Activated effector memory CD4-positive, alpha-beta T cell treated with anti-CD3 and anti-CD28 coated beads, Interleukin-2, amount 50 U/mL, for 16 hours (primary cell): Measurements from ENCODE around the gene CADM4.
"Not testable (repeated sequence)": the region's sequence is repeated elsewhere in the genome, so short reads cannot be mapped to it uniquely, and the experiment has no call there.

Experiments used
- DNase-seq: peaks from one replicate; pipeline ENCODE4 v3.0.0-alpha.2; 2020

The CADM4 gene, protein sequence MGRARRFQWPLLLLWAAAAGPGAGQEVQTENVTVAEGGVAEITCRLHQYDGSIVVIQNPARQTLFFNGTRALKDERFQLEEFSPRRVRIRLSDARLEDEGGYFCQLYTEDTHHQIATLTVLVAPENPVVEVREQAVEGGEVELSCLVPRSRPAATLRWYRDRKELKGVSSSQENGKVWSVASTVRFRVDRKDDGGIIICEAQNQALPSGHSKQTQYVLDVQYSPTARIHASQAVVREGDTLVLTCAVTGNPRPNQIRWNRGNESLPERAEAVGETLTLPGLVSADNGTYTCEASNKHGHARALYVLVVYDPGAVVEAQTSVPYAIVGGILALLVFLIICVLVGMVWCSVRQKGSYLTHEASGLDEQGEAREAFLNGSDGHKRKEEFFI

GRCh38 chr19:43639519-43640423 is at the start of gene CADM4:
Gene CADM4, minus strand, starts transcription at chr19:43639850. Its CDS starts 60 bp downstream, at chr19:43639790.
- DNase-seq: peak; percentile 82

GRCh38 chr19:43688059-43688701 is 48.5 kb upstream of the CADM4 start:
- DNase-seq: no peak

DNA sequence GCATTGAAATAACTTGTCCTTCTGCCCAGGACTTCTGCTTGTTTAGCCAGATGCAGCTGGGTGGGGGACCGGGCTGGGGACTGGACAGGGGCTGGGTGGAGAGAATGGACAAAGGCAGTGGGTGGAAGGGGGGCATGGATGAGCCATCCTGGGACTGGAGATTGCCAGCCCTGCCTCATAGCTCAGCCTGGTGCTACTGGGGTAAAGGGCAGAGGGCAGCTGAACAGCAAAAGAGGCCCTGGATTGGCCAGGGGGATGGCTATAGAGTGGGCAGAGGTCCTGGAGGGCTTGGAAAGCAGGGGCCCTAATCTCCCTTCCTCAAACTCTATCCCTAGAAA is 48.0 kb upstream of the CADM4 start:
- no peak for DNase-seq

DNA sequence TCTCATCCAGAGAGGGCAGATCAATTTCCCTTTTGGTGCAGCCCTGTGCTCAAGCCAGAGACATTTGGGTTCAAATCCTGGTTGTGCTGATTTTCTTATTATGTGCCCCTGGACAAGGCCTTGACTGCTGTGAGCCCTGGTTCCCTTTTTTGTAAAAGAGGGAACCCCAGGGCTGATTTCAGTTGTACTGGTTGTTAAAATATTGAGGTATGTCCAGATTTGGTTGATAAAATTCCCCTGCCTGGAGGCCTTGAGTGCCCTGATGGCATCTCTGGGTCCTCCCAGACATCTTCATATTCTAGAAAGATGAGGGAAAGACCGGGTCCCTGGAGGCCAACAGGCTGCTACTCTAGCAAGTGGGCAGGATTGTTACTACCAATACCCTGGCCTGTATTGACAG is 44.7 kb upstream of the CADM4 start:
- no peak for DNase-seq

DNA sequence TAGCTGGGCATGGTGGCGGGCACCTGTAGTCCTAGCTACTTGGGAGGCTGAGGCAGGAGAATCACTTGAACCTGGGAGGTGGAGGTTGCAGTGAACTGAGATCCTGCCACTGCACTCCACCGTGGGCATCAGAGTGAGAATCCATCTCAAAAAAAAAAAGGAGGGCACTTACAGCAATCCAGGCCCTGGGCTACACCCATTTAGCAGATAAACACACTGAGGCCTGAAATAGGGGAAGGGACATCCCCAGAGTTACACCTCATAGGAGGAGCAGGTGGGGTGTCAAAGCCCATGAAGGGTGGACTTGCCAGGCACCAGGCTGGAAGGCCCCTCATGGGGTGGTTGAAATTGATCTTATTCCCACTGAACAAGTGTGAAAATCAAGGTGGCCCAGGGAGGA is 44.3 kb upstream of the CADM4 start:
- no peak for DNase-seq

DNA sequence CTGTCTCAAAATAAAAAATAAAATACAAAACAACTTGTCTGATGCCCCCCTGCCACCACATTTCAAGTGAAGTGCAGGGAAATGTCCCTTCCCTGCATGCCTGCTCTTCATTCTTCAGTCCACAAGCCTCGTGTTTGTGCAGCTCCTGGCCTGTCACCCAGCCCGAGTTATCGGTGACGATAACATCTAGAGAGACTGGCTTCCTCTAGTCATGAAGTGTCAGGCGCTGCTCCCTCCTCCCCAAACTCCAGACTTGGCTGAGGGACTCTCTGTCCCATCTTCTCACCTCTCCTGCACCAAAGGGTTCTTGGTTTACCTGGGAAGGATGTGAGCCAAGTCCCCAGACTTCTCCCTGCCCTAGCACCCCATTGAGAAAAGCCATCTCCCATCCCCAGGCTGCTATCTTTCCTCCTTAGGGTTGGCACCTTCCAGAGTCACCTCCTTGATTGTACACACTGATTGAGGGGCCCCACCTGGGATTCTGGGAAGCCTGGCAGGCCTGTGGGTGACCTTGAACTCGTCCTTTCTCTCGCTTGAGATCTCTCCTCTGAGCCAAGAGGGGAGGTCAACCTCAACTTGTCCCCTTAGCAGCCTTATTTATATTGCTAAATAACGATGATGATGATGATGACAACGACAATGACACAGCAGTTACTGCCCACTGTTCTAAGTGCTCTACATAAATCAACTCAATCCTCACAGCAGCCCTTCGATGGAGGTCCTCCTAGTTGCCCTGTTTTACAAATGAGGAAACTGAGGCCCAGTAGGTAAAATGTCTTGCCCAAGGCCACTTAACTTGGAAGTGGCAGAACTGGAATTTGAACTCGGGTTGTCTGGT is 43.4 kb upstream of the CADM4 start:
- DNase-seq: no peak

DNA sequence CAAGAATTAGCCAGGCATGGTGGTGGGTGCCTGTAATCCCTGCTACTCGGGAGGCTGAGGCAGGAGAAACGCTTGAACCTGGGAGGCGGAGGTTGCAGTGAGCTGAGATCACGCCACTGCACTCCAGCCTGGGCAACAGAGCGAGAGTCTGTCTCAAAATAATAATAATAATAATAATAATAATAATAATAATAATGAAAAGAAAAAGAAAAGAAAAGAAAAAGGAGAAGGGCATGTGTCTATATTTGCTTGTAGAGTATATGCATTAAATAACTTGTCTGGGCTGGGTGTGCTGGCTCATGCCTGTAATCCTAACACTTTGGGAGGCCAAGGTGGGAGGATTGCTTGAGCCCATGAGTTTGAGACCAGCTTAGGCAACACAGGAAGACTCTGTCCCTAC is 42.6 kb upstream of the CADM4 start:
- not testable (repeated sequence) for DNase-seq

DNA sequence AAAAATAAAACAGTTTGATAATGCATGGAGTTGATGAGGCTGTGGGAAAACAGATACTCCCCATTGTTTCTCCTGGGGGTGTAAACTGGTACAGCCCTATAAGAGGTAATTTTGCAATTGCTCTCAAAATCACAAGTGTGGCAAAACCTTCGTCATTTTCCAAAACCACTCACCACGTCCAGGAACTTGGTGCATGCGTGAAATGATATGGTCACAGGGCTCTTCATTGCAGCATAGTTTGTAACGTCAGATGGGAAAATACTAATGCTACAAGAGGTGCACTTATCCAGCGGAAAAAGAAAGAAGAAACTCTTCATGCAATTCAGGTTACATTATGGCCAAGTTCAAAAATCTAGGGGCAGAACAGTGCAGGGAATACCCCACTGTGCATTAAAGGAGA is 42.2 kb upstream of the CADM4 start:
- no peak for DNase-seq

- DNase-seq: no peak
Observed at GRCh38 chr19:43678512-43679261, 39.0 kb upstream of the CADM4 start.

GRCh38 chr19:43675906-43676305 is 36.3 kb upstream of the CADM4 start:
- no peak for DNase-seq

DNA sequence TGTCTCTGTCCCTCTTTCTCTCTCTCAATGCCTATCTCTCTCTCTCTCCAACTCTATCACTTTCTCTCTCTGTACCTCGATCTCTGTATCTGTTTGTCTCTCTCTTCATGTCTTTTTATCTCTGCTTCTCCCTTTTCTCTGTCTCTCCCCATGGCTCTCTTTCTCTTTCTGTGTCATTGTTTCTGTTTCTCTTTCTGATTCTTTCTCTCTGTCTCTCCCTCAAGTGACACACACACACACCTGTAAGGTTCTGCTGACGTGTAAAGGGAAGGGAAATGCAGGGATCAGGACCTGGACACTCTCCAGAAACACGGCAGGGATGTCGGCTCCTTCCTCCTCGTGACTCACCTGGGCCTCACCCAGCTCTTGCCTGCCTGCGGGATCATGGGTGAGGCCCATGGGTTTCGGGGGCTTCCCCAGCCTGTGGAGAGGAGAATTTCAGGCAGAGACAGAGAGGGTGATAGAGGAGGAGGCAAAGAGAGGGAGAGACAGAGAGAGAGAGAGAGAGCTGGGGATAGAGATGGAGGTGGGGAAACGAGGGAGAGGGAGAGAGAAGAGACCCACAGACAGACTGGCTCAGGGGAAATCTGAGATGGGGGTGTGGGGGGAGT is 35.7 kb upstream of the CADM4 start:
- no peak for DNase-seq

DNA sequence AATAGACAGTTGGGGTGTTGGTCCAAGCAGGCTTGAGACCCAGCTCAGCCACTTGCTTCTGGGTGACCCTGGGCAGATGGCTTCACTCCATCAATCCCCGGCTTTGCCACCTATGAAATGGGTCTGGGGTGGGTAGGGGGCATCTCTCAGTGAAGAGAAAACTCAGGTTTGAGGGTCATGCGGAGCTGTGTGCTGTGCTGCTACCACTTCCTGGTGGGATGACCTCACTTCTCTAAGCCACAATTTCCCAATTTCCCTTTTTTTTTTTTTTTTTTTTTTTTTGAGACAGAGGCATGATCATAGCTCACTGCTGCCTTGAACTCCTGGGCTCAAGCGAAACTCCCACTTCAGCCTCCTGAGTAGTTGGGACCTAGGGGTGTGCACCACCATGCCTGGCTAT is 34.9 kb upstream of the CADM4 start:
- no peak for DNase-seq

DNA sequence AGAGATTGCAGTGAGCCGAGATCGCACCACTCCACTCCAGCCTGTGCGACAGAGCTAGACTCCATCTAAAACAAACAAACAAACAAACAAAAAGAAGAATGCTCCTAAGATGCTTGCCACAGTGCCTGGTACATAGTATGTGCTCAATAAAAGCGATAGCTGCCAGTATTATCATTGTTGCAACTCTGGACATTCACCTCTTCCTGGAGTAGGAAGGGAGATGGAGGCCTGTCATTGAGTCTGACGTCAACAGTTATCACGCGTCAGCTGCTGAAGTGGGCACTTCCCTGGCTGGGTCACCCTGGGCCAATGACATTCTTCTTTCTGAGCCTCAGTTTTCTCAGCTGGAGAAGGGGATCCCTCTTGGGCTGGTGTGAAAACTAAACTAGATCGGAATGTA is 34.5 kb upstream of the CADM4 start:
- DNase-seq: no peak

DNA sequence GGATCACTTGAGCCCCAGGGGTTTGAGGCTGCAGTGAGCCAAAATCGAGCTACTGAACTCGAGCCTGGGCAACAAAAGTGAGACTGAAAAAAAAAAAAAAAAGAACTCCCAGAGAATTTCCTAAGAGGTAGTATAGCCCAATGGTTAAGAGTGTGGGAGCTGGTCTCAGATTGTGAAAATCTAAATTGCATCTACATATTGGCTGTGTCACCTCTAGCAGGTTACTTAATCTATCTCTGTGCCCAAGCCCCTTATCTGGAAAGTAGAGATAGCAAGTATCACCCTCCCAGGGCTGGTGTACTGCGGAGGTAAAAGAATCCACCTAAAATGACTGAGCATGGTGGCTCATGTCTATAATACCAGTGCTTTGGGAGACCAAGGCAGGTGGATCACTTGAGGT is 34.0 kb upstream of the CADM4 start:
- DNase-seq: no peak

GRCh38 chr19:43672061-43672679 is 32.5 kb upstream of the CADM4 start:
- DNase-seq: no peak

GRCh38 chr19:43668406-43669109 is 28.9 kb upstream of the CADM4 start:
- DNase-seq: peak; percentile 96

- no peak for DNase-seq
Observed at GRCh38 chr19:43667876-43668405, 28.3 kb upstream of the CADM4 start.

- DNase-seq: no peak
Observed at GRCh38 chr19:43667126-43667875, 27.7 kb upstream of the CADM4 start.

GRCh38 chr19:43664018-43664417 is 24.4 kb upstream of the CADM4 start:
- peak; percentile 74 for DNase-seq
